Muscle of arm (tissue), 12 donors: Measurements from ENCODE around the gene MFAP4. TPM values are rescaled to one million over a fixed set of nuclear protein-coding genes. Genes with fewer than 3 reads are reported as not detected.

ENCODE experiments used
- DNase-seq: peaks from one replicate; pipeline ENCODE4 v3.0.0-alpha.2; 2013
- polyA plus RNA-seq, 12 donors: library from polyadenylated mRNA; unstranded; fragments of 120-200 nt; gene quantifications; one replicate each; pipeline ENCODE4 v1.2.1, GENCODE V29; 2013; ENCODE audit not compliant: insufficient read length in 12 of 12

MFAP4 gene
- polyA plus RNA-seq, 12 donors = 216 to 437 (median 270) TPM; not detected in 1

GRCh38 chr17:19338031-19338990, 48.7 kb downstream of the MFAP4 start:
- no peak for DNase-seq

- no peak for DNase-seq
Observed at GRCh38 chr17:19337712-19338023, 49.3 kb downstream of the MFAP4 start.

GRCh38 chr17:19336938-19337711, 49.9 kb downstream of the MFAP4 start:
- DNase-seq = no peak

- no peak for DNase-seq
Observed at GRCh38 chr17:19335951-19336631, 50.9 kb downstream of the MFAP4 start.

GRCh38 chr17:19334331-19334730, 52.7 kb downstream of the MFAP4 start:
- DNase-seq = no peak

- DNase-seq = no peak
Observed at GRCh38 chr17:19333736-19334290, 53.2 kb downstream of the MFAP4 start.

Other genes starting within 250 kb of the MFAP4 start
- 10 to 100 TPM in 11 of 12 donors, not detected in 1; 20.8 to 78.2 (median 27.3) TPM for gene EPN2, start 149.8 kb downstream of the MFAP4 start, polyA plus RNA-seq
- gene B9D1, start 24.5 kb downstream of the MFAP4 start, polyA plus RNA-seq = 10 to 100 TPM in 1 of 12 donors, 1 to 10 TPM in 9, not detected in 2; 4.8 to 11.5 (median 6.2) TPM
- gene MAPK7, start 8.7 kb downstream of the MFAP4 start, polyA plus RNA-seq = 10 to 100 TPM in 11 of 12 donors, not detected in 1; 18.7 to 45.4 (median 21.4) TPM
- gene RNF112, start 24.0 kb upstream of the MFAP4 start, polyA plus RNA-seq = 10 to 100 TPM in 1 of 12 donors, 1 to 10 TPM in 10, not detected in 1; 2.1 to 23.0 (median 3.6) TPM
- 1 to 10 TPM in 8 of 12 donors, under 1 TPM in 2, not detected in 2; 0.54 to 3.0 (median 1.7) TPM for gene SLC47A1, start 146.7 kb upstream of the MFAP4 start, polyA plus RNA-seq